Fibroblast of skin of right quadriceps (primary cell): Measurements from ENCODE around the gene ELN.

Experiments used
- DNase-seq: peaks from one replicate; pipeline ENCODE4 v3.0.0-alpha.2; 2013

The ELN gene

GRCh38 chr7:74026406-74026902 lies 1.5 kb upstream of the ELN start:
- DNase-seq: no peak

GRCh38 chr7:74026903-74027682 lies 880 bp upstream of the ELN start:
- DNase-seq: peak; percentile 60

GRCh38 chr7:74028321-74028838 lies 407 bp downstream of the ELN start:
- no peak for DNase-seq

- DNase-seq: no peak
These were observed 1.3 kb downstream of the ELN start for GRCh38 chr7:74029089-74029785.

- no peak for DNase-seq
These were observed 2.0 kb downstream of the ELN start for GRCh38 chr7:74029991-74030415.

GRCh38 chr7:74030861-74031260 lies 2.9 kb downstream of the ELN start:
- DNase-seq: no peak

GRCh38 chr7:74031403-74032190 lies 3.6 kb downstream of the ELN start:
- no peak for DNase-seq

- DNase-seq: peak; percentile 64
These were observed 4.2 kb downstream of the ELN start for GRCh38 chr7:74032191-74032490.

GRCh38 chr7:74032624-74033371 lies 4.8 kb downstream of the ELN start:
- DNase-seq: no peak

- DNase-seq: no peak
These were observed 5.7 kb downstream of the ELN start for GRCh38 chr7:74033372-74034311.

- DNase-seq: no peak
These were observed 9.6 kb downstream of the ELN start for GRCh38 chr7:74037609-74038008.

- no peak for DNase-seq
These were observed 10.4 kb downstream of the ELN start for GRCh38 chr7:74038194-74038961.

GRCh38 chr7:74039337-74039736 lies 11.4 kb downstream of the ELN start:
- no peak for DNase-seq

- no peak for DNase-seq
These were observed 12.3 kb downstream of the ELN start for GRCh38 chr7:74040101-74040790.

- no peak for DNase-seq
These were observed 13.0 kb downstream of the ELN start for GRCh38 chr7:74040791-74041520.

GRCh38 chr7:74042746-74043522 lies 15.0 kb downstream of the ELN start:
- DNase-seq: no peak

GRCh38 chr7:74043523-74043951 lies 15.6 kb downstream of the ELN start:
- DNase-seq: peak; percentile 78
